ENCODE results near the gene PDGFB. TPM values are rescaled to one million over a fixed set of nuclear protein-coding genes. Genes with fewer than 3 reads are reported as not detected.

PDGFB gene
- total RNA-seq, 2 donors from 2014 or later = 1.9 to 5.6 TPM

DNA sequence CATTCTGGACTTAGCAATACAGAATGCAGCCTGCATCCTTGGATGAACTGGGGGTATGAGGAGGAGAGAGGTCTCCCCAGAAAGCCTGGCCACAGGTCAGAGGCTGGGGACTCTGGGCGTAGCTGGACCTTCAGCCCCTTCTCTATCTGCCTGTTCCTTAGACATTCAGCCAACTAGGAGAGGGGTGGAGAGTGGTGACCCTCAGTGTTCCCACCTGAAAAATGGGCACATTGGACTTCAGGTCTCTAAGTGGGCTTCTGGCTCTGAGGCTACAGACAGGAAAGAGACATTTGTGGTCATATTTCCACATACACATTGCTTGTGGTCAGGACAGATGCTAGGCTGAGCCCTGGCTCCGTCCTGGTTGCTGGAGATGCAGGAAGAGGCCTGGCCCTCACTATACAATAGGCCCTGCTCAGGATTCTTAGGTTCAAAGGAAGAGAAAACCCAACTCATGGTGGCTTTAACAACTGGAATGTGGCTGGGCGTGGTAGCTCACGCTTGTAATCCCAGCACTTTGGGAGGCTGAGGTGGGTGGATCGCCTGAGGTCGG, 62.2 kb downstream of the PDGFB start:
- DNase-seq = no peak
- intact Hi-C loops (cut with DNase I) = no loop called here
- Histone ChIP-seq H3K4me1 (no peaks in the 10 kb centered on the region), H3K27ac (no peak overlapping the region), H3K4me3 (no peak overlapping the region), H3K9ac (ENCODE audit: low read depth in 2 of 2, low read length in 2 of 2) (no peak overlapping the region), H3K36me3 (no peaks in the 10 kb centered on the region), H3K27me3 (no peaks in the 10 kb centered on the region), H3K9me3 (no peaks in the 10 kb centered on the region)
- no peak for TF ChIP-seq CTCF (IDR thresholded peaks at IDR 0.05)

DNA sequence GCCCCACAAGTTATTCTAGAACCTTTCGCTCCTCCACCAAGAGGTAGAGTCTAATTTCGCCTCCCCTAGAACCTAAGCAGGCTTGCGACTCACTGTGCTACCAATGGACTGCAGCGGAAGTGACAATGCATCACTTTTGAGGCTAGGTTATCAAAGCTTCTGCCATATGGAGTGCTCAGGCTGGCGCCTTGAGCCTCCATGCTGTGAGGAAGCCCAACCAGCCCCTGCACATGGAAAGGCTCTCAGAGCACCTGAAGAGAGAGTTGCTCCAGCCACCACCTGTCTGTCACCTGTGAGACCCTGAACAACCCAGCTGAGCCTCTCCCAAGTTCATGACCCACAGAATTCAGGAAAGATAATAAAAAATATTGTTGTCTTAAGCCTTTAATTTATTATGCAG, 63.0 kb downstream of the PDGFB start:
- intact Hi-C loops (cut with DNase I) = no loop called here
- Histone ChIP-seq H3K36me3 (no peaks in the 10 kb centered on the region), H3K9ac (ENCODE audit: low read depth in 2 of 2, low read length in 2 of 2) (no peak overlapping the region), H3K4me3 (no peak overlapping the region), H3K4me1 (no peaks in the 10 kb centered on the region), H3K9me3 (no peaks in the 10 kb centered on the region), H3K27me3 (no peaks in the 10 kb centered on the region), H3K27ac (no peak overlapping the region)
- no peak for DNase-seq
- no peak for TF ChIP-seq CTCF (IDR thresholded peaks at IDR 0.05)

- H3K27ac ChIP-seq = no peak overlapping the region
- no peaks in the 10 kb centered on the region for H3K9me3 ChIP-seq
- H3K4me3 ChIP-seq = no peak overlapping the region
- intact Hi-C loops (cut with DNase I) = no loop called here
- H3K27me3 ChIP-seq = no peaks in the 10 kb centered on the region
- TF ChIP-seq CTCF (IDR thresholded peaks at IDR 0.05) = no peak
- H3K36me3 ChIP-seq = no peaks in the 10 kb centered on the region
- H3K9ac ChIP-seq (ENCODE audit: low read depth in 2 of 2, low read length in 2 of 2) = no peak overlapping the region
- H3K4me1 ChIP-seq = no peaks in the 10 kb centered on the region
- no peak for DNase-seq
Observed at GRCh38 chr22:39181356-39181755, 63.4 kb downstream of the PDGFB start.

DNA sequence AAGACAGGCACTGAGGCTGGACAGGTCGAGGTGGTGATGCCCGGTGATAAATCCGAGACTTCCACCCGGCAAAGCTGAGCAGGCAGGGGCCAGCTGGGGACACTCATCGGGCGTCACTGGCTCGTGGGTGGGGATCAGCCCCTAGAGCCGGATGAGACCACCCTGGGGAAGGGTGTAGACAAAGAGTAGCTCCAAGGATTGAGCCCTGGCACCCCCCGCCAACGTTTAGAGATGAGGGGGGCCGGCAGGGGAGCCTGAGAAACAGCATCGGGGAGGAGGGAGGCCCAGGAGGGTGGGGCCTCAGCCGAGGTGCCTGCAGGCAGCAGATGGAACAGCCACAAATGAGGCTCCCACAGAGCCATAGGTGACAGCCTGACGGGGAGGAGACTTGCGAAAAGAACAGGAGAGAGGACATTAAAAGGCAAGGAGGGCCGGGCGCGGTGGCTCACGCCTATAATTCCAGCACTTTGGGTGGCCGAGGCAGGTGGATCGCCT, 64.9 kb downstream of the PDGFB start:
- Histone ChIP-seq H3K9ac (ENCODE audit: low read depth in 2 of 2, low read length in 2 of 2) (no peak overlapping the region), H3K4me1 (no peaks in the 10 kb centered on the region)
- DNase-seq = no peak

GRCh38 chr22:39179401-39179827, 65.4 kb downstream of the PDGFB start:
- Histone ChIP-seq H3K27me3 (no peaks in the 10 kb centered on the region), H3K27ac (no peak overlapping the region), H3K36me3 (no peaks in the 10 kb centered on the region), H3K9me3 (no peaks in the 10 kb centered on the region), H3K4me3 (no peak overlapping the region), H3K4me1 (no peaks in the 10 kb centered on the region), H3K9ac (ENCODE audit: low read depth in 2 of 2, low read length in 2 of 2) (no peak overlapping the region)
- no peak for TF ChIP-seq CTCF (IDR thresholded peaks at IDR 0.05)
- intact Hi-C loops (cut with DNase I) = loop anchor here (10.0 kb wide), 1 partner anchor 345 kb away; the partner anchor contains the start of gene ATF4
- no peak for DNase-seq

More for the DNA sequence above, 64.9 kb downstream of the PDGFB start:
- TF ChIP-seq CTCF (IDR thresholded peaks at IDR 0.05) = no peak
- H3K27me3 ChIP-seq = no peaks in the 10 kb centered on the region
- intact Hi-C loops (cut with DNase I) = loop anchor here (10.0 kb wide), 1 partner anchor 345 kb away; the partner anchor contains the start of gene ATF4
- no peaks in the 10 kb centered on the region for H3K9me3 ChIP-seq
- no peak overlapping the region for H3K4me3 ChIP-seq
- H3K36me3 ChIP-seq = no peaks in the 10 kb centered on the region
- no peak overlapping the region for H3K27ac ChIP-seq
